ENCODE measurements around the gene MEF2D.
A peak's percentile ranks its signal among the peaks of the same experiment; 100 is the strongest.

Gene MEF2D

DNA sequence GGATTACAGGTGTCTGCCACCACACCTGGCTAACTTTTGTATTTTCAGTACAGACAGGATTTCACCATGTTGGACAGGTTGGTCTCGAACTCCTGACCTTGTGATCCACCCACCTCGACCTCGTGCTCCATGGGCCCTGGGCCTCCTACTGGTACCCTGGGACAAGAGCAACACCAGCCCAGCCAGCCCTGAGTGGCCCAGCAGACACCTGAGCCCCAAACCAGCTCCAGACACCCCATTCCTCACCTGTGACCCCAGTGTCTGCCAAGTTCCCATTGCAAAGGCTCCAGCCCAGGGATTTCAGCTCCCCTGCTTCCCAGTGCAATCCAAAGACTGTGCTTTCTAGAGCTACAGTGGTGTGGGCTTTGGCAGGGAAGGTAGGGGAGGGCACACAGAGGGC is 14.6 kb downstream of the MEF2D start:
- no peak for DNase-seq

DNA sequence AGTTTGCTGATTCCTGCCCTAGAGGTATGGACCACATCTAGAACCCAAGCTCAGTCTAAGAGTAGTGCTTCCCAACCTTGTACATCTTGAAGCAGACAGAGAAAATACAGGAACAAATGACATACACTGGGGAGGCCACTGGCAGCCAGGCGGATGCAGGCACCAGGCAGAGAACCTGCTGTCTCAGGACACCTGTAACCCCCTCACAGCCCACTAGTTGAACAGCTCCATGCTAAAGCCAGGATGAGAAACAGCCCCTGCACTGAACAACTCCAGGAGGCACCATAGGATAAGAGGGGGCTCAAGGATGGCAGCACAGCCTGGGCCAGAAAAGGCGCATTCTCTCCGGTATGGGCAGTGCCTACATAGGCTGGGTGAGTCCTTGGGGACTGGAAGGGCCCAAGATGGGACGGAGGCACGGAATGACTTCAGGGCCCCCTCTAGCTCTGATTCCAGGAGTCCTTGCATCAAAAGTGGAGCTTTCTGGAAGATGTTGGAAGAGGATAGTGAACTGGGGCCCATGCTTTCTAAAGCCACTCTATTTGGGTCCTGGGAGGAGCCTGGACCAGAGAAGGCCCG is 16.0 kb downstream of the MEF2D start:
- DNase-seq: no peak

GRCh38 chr1:156483397-156483796 is 17.2 kb downstream of the MEF2D start:
- no peak for DNase-seq

DNA sequence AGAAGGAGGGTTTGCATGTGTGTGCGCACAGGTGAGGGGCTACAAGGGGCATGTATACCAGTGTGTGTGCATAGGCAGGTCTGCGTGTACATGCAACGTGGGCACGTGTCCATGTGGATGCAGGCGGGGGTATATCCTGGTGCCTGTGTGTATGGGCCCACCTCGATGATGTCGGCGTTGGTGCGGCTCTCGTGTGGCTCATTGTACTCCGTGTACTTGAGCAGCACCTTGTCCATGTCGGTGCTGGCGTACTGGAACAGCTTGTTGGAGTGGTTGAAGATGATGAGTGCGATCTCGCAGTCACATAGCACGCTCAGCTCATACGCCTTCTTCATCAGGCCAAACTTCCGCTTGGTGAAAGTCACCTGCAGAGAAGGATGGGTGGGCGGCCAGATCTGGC is 18.3 kb downstream of the MEF2D start:
- DNase-seq: no peak

DNA sequence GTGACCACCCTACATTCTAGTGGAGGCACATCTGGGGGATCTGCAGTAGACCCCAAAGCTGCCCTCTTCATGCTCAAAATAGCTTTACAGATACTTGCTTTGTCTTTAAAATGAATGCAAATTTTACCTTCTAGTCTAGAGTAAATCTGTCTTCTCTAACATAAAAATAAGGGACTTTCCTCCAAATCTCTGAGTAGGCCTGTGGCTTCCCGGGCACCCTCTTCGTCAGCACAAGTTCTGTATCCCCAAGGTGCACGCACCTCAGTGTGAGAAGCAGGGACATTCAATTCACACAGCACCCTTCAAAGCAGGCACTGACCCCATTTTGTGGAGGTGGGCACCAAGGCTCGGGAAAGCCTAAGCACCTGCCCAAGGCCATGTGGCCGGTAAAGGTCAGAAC is 19.0 kb downstream of the MEF2D start:
- DNase-seq: no peak

DNA sequence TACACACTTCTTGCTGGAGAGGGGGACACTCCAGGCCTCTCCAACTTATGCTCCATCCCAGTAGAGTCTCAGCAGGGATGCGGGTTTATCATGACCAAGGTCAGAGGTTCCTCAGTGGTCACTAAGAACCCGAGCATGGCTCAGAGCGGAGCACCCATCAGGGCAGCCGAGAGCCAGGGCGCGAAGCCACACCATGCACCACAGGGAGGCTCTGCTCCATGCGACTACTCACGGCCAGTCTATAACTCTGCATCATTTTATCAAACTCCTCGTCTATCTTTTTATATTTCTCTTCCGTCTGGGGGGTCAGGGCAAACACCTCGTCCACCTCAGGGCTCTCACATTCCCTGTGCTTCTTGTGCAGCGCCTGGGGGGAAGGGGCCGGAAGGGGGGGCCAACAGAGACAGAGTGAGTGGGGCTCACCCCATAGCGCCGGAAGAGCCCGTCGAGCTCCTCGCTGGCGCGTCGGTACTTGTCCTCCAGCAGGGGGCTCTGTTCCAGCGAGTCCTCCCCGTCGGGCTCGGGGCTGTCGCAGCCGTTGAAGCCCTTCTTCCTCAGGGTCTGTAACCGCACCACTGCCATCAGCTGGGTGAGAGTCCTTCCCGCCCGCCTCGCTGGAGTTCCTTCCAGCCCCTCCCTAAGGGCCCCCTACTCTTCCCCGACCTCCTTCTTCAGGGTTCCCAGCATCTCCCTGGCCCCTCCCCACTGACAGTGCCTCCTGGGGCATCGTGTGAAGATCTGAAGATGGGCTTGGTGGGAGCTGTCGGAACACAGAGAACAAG is 20.0 kb downstream of the MEF2D start:
- peak; percentile 58 for DNase-seq

GRCh38 chr1:156480016-156480370 is 20.6 kb downstream of the MEF2D start:
- no peak for DNase-seq

DNA sequence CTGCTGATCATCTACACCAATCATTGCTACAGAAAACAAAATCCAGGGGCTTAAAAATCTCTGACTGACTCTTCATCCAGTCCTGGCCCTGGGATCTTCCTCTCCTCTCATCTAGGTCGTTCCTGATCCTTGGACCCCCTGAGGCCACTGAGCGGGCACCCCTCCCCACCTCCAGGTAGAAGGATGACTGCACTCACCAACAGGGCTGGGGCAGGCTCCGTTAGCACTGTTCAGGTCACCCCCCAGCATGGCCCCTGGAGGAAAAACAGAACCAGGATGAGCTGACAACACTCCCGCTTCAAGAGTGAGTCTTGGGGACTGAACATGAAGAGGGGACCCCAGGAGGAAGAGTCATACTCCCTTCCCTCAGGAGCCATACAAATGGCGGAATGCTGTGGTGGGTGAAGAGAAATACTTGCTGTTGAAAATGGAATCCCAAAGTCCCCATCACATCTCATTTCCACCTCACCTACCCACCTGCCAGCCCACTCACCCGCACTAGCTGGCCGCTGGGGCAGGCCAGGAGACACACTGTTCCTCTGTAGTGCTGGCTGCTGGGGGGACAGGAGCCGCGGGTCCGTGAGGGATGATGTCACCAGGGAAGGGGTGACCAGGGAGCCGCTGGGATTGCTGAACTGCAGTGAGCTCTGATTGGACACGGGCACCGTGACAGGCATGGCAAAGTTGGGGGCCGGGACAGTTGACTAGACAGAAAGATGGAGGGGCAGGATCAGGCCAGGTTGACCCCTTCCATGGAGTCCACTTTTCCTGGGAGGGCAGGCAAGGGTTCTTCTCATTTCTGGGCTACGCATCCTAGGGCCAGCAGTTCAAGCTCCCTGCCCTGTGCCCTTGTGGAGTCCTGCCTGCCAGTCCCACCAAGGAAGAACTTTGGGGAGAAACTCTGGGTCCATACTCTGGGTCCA is 21.2 kb downstream of the MEF2D start:
- DNase-seq: no peak

DNA sequence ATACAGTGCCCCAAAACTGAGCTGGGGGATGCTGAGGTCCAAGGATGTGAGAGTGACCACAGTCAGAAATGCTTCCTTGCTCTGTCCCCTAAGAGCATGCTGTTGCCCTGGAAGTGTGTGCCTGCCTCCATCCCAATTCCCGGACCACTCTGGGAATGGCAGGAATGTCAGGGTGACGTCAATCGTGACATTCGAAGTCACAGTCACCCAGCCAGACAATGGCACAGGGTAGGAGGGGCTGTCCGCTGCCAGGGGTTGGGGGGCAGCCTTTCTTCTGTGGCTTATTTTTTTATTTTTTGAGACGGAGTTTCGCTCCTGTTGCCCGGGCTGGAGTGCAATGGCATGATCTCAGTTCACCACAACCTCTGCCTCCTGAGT is 22.3 kb downstream of the MEF2D start:
- no peak for DNase-seq

- peak; percentile 54 for DNase-seq
Measured at GRCh38 chr1:156477526-156478249, 22.9 kb downstream of the MEF2D start.

DNA sequence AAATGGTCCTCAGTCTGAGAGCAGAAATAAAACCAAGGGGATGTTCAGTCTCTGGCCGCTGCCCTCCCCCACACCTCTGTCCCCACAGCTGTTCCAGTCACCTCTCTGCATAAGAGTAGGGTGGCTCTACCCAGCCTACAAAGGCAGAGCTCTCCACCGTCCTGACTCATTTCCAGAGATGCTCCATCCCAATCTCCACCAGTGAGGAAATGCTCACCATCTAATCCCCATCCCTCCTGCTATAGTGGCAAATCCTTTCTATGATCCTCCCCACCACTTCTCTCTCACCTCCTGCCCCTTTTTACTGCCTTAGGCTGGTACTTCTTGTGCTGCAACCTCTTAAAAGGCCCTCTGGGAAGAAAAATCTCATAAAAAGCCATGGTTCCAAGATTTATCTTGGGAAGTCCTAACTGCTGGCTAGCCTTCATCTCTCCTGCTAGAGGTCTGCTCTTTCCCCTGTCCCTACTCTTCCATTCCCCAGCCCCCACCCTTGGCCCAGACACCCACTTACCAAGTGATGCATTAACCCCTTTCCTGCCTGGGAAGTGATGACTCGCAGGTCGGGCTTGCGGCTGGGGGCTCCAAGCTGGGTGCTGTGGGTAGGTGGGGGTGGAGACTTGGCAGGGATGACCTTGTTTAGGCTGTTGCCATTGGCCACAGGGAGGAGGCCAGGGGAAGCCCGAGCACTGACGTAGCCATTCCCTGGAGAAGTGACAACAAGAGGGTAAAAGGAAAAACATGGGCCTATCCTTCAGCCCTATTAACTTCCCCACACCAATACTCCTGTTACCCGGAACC is 23.9 kb downstream of the MEF2D start:
- no peak for DNase-seq

DNA sequence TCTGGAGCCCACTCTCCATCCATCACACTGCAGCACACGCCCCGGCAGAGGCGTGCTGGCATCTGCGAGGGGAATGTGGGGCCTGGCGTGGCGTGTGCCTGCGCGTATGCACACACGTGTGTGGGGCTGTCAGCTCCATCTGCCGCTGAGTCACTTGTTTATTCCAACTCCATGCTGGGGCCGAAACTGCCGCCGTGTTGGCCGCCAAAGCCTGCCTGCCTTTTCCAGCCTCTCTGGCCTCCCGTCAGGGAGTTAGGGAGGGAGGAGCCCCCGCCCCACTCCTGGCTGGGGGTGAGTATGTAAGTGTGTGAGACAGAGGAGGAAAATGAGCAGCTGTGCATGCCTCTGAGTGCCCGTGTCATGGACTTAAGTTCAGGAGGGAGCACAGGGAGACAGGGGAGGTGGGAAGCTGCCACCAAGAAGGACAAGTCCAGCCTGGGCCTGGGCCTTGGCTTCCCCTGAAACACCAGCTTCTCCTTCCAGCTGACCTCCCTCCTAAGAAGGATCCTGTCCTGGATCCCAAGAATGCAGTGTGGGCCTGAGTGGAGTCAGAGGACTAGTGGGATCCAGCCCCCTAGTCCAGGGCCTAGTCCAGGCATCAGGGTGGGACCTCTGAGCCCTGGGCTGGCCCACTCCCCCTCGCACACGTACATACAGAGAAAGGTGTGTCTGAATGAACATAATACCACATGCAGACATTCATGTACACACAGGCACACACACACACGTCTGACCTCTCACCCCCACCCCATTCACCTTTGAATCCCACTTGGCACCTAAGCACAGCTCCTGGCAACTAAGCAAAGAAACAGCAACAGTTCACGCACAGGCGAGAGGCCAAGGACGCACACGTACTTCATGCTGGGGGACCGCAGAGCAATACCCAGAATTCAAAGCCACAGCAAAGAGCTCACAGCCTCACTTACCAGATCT is 24.7 kb downstream of the MEF2D start:
- DNase-seq: peak; percentile 32

DNA sequence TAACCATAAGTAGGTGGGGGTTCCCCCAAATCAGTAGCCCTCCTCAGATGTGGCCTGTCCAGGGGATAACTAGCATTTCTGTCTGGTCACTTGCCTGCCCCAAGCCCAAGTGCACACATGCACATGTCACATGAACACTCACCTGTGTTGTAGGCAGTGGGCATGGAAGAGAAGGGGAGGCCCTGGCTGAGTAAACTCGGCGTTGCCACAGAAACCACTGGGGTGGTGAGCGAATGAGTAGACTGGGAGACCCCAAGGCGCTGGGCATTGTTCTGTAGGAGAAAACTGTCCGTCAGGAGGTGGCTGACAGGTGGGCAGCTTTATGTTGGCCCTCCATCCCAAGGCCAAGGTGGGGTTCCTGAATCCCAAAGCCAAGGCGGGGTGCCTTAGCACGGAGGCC is 25.6 kb downstream of the MEF2D start:
- no peak for DNase-seq

- peak; percentile 99 for DNase-seq
Measured at GRCh38 chr1:156471496-156472490, 28.8 kb downstream of the MEF2D start.

GRCh38 chr1:156470473-156470872 is 30.1 kb downstream of the MEF2D start:
- DNase-seq: no peak

- DNase-seq: no peak
Measured at GRCh38 chr1:156468693-156469345, 31.8 kb downstream of the MEF2D start.

GRCh38 chr1:156467906-156468305 is 32.7 kb downstream of the MEF2D start:
- DNase-seq: no peak

DNA sequence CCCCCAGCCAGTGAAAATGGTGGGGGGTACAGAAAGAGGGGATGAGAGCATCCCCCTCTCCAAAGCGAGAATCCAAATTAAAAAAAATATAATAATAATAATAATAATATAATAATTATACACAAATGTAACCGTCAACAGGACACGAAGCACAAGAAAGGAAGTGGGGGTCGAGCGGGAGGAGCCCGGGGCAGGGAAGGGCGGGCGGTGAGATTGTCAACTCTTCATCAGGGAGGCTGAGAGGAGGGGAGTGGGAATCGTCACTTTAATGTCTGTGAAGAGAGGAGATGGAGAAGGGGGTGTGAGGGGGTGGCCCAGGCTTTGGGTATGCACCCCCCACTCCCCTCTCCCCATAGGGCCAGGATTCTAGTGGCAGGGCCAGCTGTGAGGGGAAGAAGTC is 33.2 kb downstream of the MEF2D start:
- DNase-seq: no peak

DNA sequence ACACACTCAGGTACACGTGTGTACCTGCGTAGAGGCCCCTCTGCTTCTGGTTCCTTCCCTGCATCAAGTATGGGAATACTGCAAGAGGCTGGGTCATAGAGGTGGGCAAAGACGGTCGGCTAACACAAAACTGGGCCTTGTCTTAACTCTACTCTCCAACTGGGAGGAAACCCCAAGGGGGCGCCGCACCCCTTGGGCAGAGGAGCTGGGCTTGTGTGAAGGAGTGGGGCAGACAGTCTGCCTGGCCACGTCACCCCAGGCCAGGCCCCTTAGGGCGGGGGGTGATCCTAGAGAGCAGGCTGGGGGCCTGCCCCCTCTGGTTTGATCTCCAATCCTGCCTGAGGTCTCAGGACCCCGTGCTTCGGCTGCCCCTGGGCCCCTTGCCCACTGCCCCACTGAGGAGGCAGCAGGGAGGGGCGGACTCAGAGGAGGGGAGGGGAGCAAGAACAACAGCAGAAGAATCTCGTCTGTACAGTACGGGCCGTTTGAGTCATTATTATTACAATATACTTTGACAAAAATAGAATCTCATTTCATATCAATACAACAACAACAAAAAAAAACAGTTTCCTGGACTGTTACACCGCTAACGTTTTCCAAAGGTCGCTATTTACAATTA is 34.7 kb downstream of the MEF2D start:
- DNase-seq: peak; percentile 25
